ENCODE data around the gene DHX40. TPM values are rescaled to one million over a fixed set of nuclear protein-coding genes. Genes with fewer than 3 reads are reported as not detected.
A peak's percentile ranks its signal among the peaks of the same experiment; 100 is the strongest.

Gene DHX40
- total and polyA plus RNA-seq, 5 donors from 2014 or later, result 22.3 to 52.2 (median 23.0) TPM

GRCh38 chr17:59607817-59608403, 42.5 kb downstream of the DHX40 start:
- DNase-seq, result peak in 1 of 3 donors; percentile 48
- Mint-ChIP-seq H3K27ac (no peak overlapping the region), H3K27me3 (no peaks in the 10 kb centered on the region), H3K4me3 (no peak overlapping the region), H3K4me1 (peaks cover 0 to 2% (median 0%) of the 10 kb centered on the region in 4 donors), H3K36me3 (peaks cover 42% of the 10 kb centered on the region), H3K9me3 (peaks cover 0 to 3% (median 0%) of the 10 kb centered on the region in 7 donors)
- ATAC-seq (ENCODE audit: low read depth in 2 of 2), result no peak
- Histone ChIP-seq H3K27ac (ENCODE audit: insufficient read depth, low read length, poor library complexity, severe bottlenecking) (no peak overlapping the region), H3K9me3 (ENCODE audit: control insufficient read depth in 2 of 2, low read length in 2 of 2) (no peaks in the 10 kb centered on the region), H3K27me3 (ENCODE audit: control insufficient read depth, insufficient read depth, low read length) (no peaks in the 10 kb centered on the region), H3K4me3 (ENCODE audit: low read depth, low read length) (no peak overlapping the region), H3K4me1 (ENCODE audit: control insufficient read depth, insufficient read depth, low read length, poor library complexity, severe bottlenecking) (no peaks in the 10 kb centered on the region), H3K36me3 (ENCODE audit: control insufficient read depth, insufficient read depth, low read length) (peaks cover 52% of the 10 kb centered on the region)

GRCh38 chr17:59611503-59611902, 46.1 kb downstream of the DHX40 start:
- Mint-ChIP-seq H3K9me3 (peaks cover 0 to 3% (median 0%) of the 10 kb centered on the region in 7 donors), H3K27ac (no peak overlapping the region), H3K36me3 (peaks cover 20% of the 10 kb centered on the region), H3K4me1 (no peaks in the 10 kb centered on the region), H3K4me3 (no peak overlapping the region), H3K27me3 (no peaks in the 10 kb centered on the region)
- DNase-seq (no peak), ATAC-seq (ENCODE audit: low read depth in 2 of 2) (no peak)
- Histone ChIP-seq H3K4me1 (ENCODE audit: control insufficient read depth, insufficient read depth, low read length, poor library complexity, severe bottlenecking) (no peaks in the 10 kb centered on the region), H3K36me3 (ENCODE audit: control insufficient read depth, insufficient read depth, low read length) (peaks cover 20% of the 10 kb centered on the region), H3K9me3 (ENCODE audit: control insufficient read depth in 2 of 2, low read length in 2 of 2) (no peaks in the 10 kb centered on the region), H3K27me3 (ENCODE audit: control insufficient read depth, insufficient read depth, low read length) (no peaks in the 10 kb centered on the region), H3K27ac (ENCODE audit: insufficient read depth, low read length, poor library complexity, severe bottlenecking) (no peak overlapping the region), H3K4me3 (ENCODE audit: low read depth, low read length) (no peak overlapping the region)

- ATAC-seq (ENCODE audit: low read depth in 2 of 2) (no peak), DNase-seq (no peak)
- H3K9me3 ChIP-seq (ENCODE audit: control insufficient read depth in 2 of 2, low read length in 2 of 2), result no peaks in the 10 kb centered on the region
- no peaks in the 10 kb centered on the region for H3K9me3 Mint-ChIP-seq
- peak overlapping the region in 2 of 4 donors; percentile 38 to 41 for H3K4me3 Mint-ChIP-seq
- H3K27ac Mint-ChIP-seq, result no peak overlapping the region
- H3K27me3 Mint-ChIP-seq, result peaks cover 16% of the 10 kb centered on the region
- no peaks in the 10 kb centered on the region for H3K36me3 ChIP-seq (ENCODE audit: control insufficient read depth, insufficient read depth, low read length)
- H3K4me1 ChIP-seq (ENCODE audit: control insufficient read depth, insufficient read depth, low read length, poor library complexity, severe bottlenecking), result peaks cover 15% of the 10 kb centered on the region
- no peak overlapping the region for H3K27ac ChIP-seq (ENCODE audit: insufficient read depth, low read length, poor library complexity, severe bottlenecking)
- peaks cover 6 to 39% (median 25%) of the 10 kb centered on the region in 4 donors for H3K4me1 Mint-ChIP-seq
- H3K27me3 ChIP-seq (ENCODE audit: control insufficient read depth, insufficient read depth, low read length), result no peaks in the 10 kb centered on the region
- H3K36me3 Mint-ChIP-seq, result no peaks in the 10 kb centered on the region
- no peak overlapping the region for H3K4me3 ChIP-seq (ENCODE audit: low read depth, low read length)
Observed at GRCh38 chr17:59616253-59616920, 51.0 kb downstream of the DHX40 start.

GRCh38 chr17:59617156-59617732, 51.8 kb downstream of the DHX40 start:
- peak in 1 of 3 donors; percentile 48 for DNase-seq
- Histone ChIP-seq H3K9me3 (ENCODE audit: control insufficient read depth in 2 of 2, low read length in 2 of 2) (no peaks in the 10 kb centered on the region), H3K36me3 (ENCODE audit: control insufficient read depth, insufficient read depth, low read length) (no peaks in the 10 kb centered on the region), H3K4me3 (ENCODE audit: low read depth, low read length) (peak overlapping the region; percentile 92), H3K27ac (ENCODE audit: insufficient read depth, low read length, poor library complexity, severe bottlenecking) (no peak overlapping the region), H3K4me1 (ENCODE audit: control insufficient read depth, insufficient read depth, low read length, poor library complexity, severe bottlenecking) (peaks cover 24% of the 10 kb centered on the region), H3K27me3 (ENCODE audit: control insufficient read depth, insufficient read depth, low read length) (no peaks in the 10 kb centered on the region)
- Mint-ChIP-seq H3K27ac (peak overlapping the region in 1 of 3 donors; percentile 99), H3K4me3 (peak overlapping the region in 2 of 4 donors; percentile 38 to 41), H3K36me3 (no peaks in the 10 kb centered on the region), H3K9me3 (no peaks in the 10 kb centered on the region), H3K27me3 (peaks cover 16% of the 10 kb centered on the region), H3K4me1 (peaks cover 6 to 48% (median 32%) of the 10 kb centered on the region in 4 donors)
- ATAC-seq (ENCODE audit: low read depth in 2 of 2), result no peak

- Histone ChIP-seq H3K4me3 (ENCODE audit: low read depth, low read length) (peak overlapping the region; percentile 92), H3K27me3 (ENCODE audit: control insufficient read depth, insufficient read depth, low read length) (no peaks in the 10 kb centered on the region), H3K27ac (ENCODE audit: insufficient read depth, low read length, poor library complexity, severe bottlenecking) (peak overlapping the region; percentile 98), H3K4me1 (ENCODE audit: control insufficient read depth, insufficient read depth, low read length, poor library complexity, severe bottlenecking) (peaks cover 41% of the 10 kb centered on the region), H3K36me3 (ENCODE audit: control insufficient read depth, insufficient read depth, low read length) (peaks cover 3% of the 10 kb centered on the region), H3K9me3 (ENCODE audit: control insufficient read depth in 2 of 2, low read length in 2 of 2) (no peaks in the 10 kb centered on the region)
- no peak for DNase-seq
- peak overlapping the region; percentile 98 to 100 (median 99) for H3K27ac Mint-ChIP-seq
- H3K27me3 Mint-ChIP-seq, result peaks cover 16% of the 10 kb centered on the region
- H3K4me3 Mint-ChIP-seq, result peak overlapping the region; percentile 92 to 98 (median 95)
- H3K9me3 Mint-ChIP-seq, result no peaks in the 10 kb centered on the region
- H3K4me1 Mint-ChIP-seq, result peaks cover 16 to 60% (median 46%) of the 10 kb centered on the region in 4 donors
- no peak for ATAC-seq (ENCODE audit: low read depth in 2 of 2)
- no peaks in the 10 kb centered on the region for H3K36me3 Mint-ChIP-seq
Observed at GRCh38 chr17:59619035-59619297, 53.6 kb downstream of the DHX40 start.

GRCh38 chr17:59619298-59620063, 54.1 kb downstream of the DHX40 start, which contains the start of gene CLTC:
TSS of gene CLTC (plus strand) at chr17:59619895. CDS start at chr17:59620132, 237 bp downstream.
- H3K27ac ChIP-seq (ENCODE audit: insufficient read depth, low read length, poor library complexity, severe bottlenecking), result peak within 1 kb of the TSS; percentile 98
- H3K9me3 ChIP-seq (ENCODE audit: control insufficient read depth in 2 of 2, low read length in 2 of 2), result no peaks in the 10 kb centered on the region
- Mint-ChIP-seq H3K27me3 (peaks cover 16% of the 10 kb centered on the region), H3K4me1 (peaks cover 18 to 65% (median 50%) of the 10 kb centered on the region in 4 donors), H3K36me3 (no peaks in the 10 kb centered on the region), H3K4me3 (peak within 1 kb of the TSS; percentile 92 to 98 (median 95)), H3K27ac (peak within 1 kb of the TSS; percentile 98 to 100 (median 99)), H3K9me3 (no peaks in the 10 kb centered on the region)
- H3K27me3 ChIP-seq (ENCODE audit: control insufficient read depth, insufficient read depth, low read length), result no peaks in the 10 kb centered on the region
- peak; percentile 87 to 98 (median 97) for DNase-seq
- ATAC-seq (ENCODE audit: low read depth in 2 of 2), result peak; percentile 86 to 87
- peaks cover 46% of the 10 kb centered on the region for H3K4me1 ChIP-seq (ENCODE audit: control insufficient read depth, insufficient read depth, low read length, poor library complexity, severe bottlenecking)
- H3K4me3 ChIP-seq (ENCODE audit: low read depth, low read length), result peak within 1 kb of the TSS; percentile 92
- H3K36me3 ChIP-seq (ENCODE audit: control insufficient read depth, insufficient read depth, low read length), result peaks cover 4% of the 10 kb centered on the region

GRCh38 chr17:59620064-59620359, 54.6 kb downstream of the DHX40 start:
- DNase-seq, result no peak
- H3K9me3 Mint-ChIP-seq, result no peaks in the 10 kb centered on the region
- H3K27ac ChIP-seq (ENCODE audit: insufficient read depth, low read length, poor library complexity, severe bottlenecking), result peak overlapping the region; percentile 98
- peaks cover 18 to 66% (median 50%) of the 10 kb centered on the region in 4 donors for H3K4me1 Mint-ChIP-seq
- H3K4me3 ChIP-seq (ENCODE audit: low read depth, low read length), result peak overlapping the region; percentile 92
- peaks cover 4% of the 10 kb centered on the region for H3K36me3 ChIP-seq (ENCODE audit: control insufficient read depth, insufficient read depth, low read length)
- no peak for ATAC-seq (ENCODE audit: low read depth in 2 of 2)
- peak overlapping the region; percentile 92 to 98 (median 95) for H3K4me3 Mint-ChIP-seq
- H3K27me3 ChIP-seq (ENCODE audit: control insufficient read depth, insufficient read depth, low read length), result no peaks in the 10 kb centered on the region
- H3K27me3 Mint-ChIP-seq, result peaks cover 16% of the 10 kb centered on the region
- peaks cover 48% of the 10 kb centered on the region for H3K4me1 ChIP-seq (ENCODE audit: control insufficient read depth, insufficient read depth, low read length, poor library complexity, severe bottlenecking)
- H3K9me3 ChIP-seq (ENCODE audit: control insufficient read depth in 2 of 2, low read length in 2 of 2), result no peaks in the 10 kb centered on the region
- H3K27ac Mint-ChIP-seq, result peak overlapping the region; percentile 98 to 100 (median 99)
- H3K36me3 Mint-ChIP-seq, result no peaks in the 10 kb centered on the region
